Transverse colon (tissue), 4 donors: Measurements from ENCODE around the gene PAXIP1.

Source experiments
- POLR2AphosphoS5 ChIP-seq, 3 donors: sonication (generic); formaldehyde crosslinking; IDR thresholded peaks; one replicate each; pipeline ENCODE4 v1.6.1; 2016; ENCODE audit warnings: antibody characterized with exemption in 3 of 3
- TF ChIP-seq, protein P1 (sequence below), 5 experiments: fragments of 200-600 bp in 3 of 5; fragments of 450-650 bp in 2 of 5; sonication (generic) in 3 of 5; IDR thresholded peaks; 1 replicate in 2 of 5; 2 replicates in 3 of 5; pipeline ENCODE4 v1.5.1; 2016 to 2017; ENCODE audit warnings: antibody characterized with exemption in 5 of 5, inconsistent platforms in 3 of 5, mild to moderate bottlenecking in 2 of 5, moderate library complexity in 1 of 5

- TF ChIP-seq, protein P1, sequence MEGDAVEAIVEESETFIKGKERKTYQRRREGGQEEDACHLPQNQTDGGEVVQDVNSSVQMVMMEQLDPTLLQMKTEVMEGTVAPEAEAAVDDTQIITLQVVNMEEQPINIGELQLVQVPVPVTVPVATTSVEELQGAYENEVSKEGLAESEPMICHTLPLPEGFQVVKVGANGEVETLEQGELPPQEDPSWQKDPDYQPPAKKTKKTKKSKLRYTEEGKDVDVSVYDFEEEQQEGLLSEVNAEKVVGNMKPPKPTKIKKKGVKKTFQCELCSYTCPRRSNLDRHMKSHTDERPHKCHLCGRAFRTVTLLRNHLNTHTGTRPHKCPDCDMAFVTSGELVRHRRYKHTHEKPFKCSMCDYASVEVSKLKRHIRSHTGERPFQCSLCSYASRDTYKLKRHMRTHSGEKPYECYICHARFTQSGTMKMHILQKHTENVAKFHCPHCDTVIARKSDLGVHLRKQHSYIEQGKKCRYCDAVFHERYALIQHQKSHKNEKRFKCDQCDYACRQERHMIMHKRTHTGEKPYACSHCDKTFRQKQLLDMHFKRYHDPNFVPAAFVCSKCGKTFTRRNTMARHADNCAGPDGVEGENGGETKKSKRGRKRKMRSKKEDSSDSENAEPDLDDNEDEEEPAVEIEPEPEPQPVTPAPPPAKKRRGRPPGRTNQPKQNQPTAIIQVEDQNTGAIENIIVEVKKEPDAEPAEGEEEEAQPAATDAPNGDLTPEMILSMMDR (IDR thresholded peaks at IDR 0.05): no peak
- no peak for TF ChIP-seq POLR2AphosphoS5 (IDR thresholded peaks at IDR 0.05)
Observed at GRCh38 chr7:155032978-155033377, 30.1 kb upstream of the PAXIP1 start.
